Upper lobe of right lung (tissue), 1 donor: ENCODE results near the gene CUEDC1. TPM values are rescaled to one million over a fixed set of nuclear protein-coding genes. Genes with fewer than 3 reads are reported as not detected.
"Not testable (repeated sequence)": the region's sequence is repeated elsewhere in the genome, so short reads cannot be mapped to it uniquely, and the experiment has no call there.

ENCODE experiments used
- ATAC-seq: fragments of 200-7000 bp; cut with Tn5 transposase; one replicate; pipeline ENCODE4 v1.9.1; 2020; ENCODE audit warnings: mild to moderate bottlenecking, moderate library complexity
- DNase-seq: peaks from one replicate; pipeline ENCODE4 v3.0.0-alpha.2; 2020
- H3K27ac ChIP-seq: fragments of 200-600 bp; one replicate; pipeline ENCODE4 v1.8.0; 2022
- H3K27me3 ChIP-seq: fragments of 200-600 bp; one replicate; pipeline ENCODE4 v1.8.0; 2022; ENCODE audit warnings: mild to moderate bottlenecking
- H3K36me3 ChIP-seq: fragments of 200-600 bp; one replicate; pipeline ENCODE4 v1.8.0; 2022
- H3K4me1 ChIP-seq: fragments of 200-600 bp; one replicate; pipeline ENCODE4 v1.8.0; 2022
- H3K4me3 ChIP-seq: fragments of 200-600 bp; one replicate; pipeline ENCODE4 v1.8.0; 2022; ENCODE audit warnings: mild to moderate bottlenecking
- H3K9me3 ChIP-seq: fragments of 200-600 bp; one replicate; pipeline ENCODE4 v1.8.0; 2022
- CTCF ChIP-seq: fragments of 200-600 bp; IDR thresholded peaks from one replicate; pipeline ENCODE4 v1.8.0; 2022; ENCODE audit warnings: antibody characterized with exemption
- intact Hi-C: fragments of 100-400 bp; cut with DNase I; formaldehyde crosslinking; loops from one replicate; pipeline ENCODE4 v1.11.0; 2022
- total RNA-seq: library from RNA; stranded (reverse); fragmentation: NEBNext Ultra II Directional; extraction: Animal tissue kit (Norgen Biotek cat#: 25700); gene quantifications from one replicate; pipeline ENCODE4 v1.2.1, GENCODE V29; 2021
- donor health status: DM: no; HTN: yes; CAD: no; lungs with severe emphysema.

Gene CUEDC1
- total RNA-seq, 1 donor from 2014 or later, result 41.9 TPM

DNA sequence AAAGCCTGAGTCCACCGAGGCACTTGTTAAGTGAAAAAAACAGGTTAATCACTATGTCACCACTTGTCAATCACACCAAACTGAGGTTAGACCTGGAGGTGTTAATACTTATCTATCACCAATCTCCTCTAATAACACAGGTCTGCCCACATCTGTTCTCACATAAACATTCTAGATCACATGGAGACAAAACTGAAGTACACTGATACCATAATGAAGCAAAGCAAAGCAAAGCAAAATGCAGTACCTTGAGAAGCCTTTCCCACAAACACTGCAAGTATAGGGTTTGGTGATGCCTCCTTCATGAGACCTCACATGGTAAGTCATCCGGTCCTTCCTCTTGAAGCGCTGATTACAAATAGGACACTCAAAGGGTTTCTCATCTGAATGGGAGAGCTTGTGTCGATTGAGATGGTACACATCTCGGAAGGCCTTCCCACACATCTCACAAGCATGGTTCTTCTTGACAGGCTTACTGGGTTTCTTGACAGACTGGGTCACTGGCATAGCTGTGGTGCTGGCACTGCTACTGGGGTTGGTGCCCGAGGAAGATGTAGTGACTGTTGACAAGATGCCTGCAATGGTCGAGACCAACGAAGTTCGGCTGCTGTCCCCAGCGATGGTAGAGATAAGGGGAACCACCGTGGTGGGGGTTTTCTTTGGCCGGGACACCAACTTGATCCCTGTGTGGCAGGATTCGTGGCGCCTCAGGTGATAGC lies 27.4 kb upstream of the CUEDC1 start:
- intact Hi-C loops, result no loop called here
- no peak for ATAC-seq
- H3K4me3 ChIP-seq, result no peak overlapping the region
- no peak for TF ChIP-seq CTCF
- DNase-seq, result no peak
- H3K9me3 ChIP-seq, result no peaks in the 10 kb centered on the region
- H3K4me1 ChIP-seq, result peaks cover 56% of the 10 kb centered on the region
- no peak overlapping the region for H3K27ac ChIP-seq
- H3K27me3 ChIP-seq, result no peaks in the 10 kb centered on the region
- H3K36me3 ChIP-seq, result peaks cover 51% of the 10 kb centered on the region

GRCh38 chr17:57980522-57980921 lies 25.3 kb upstream of the CUEDC1 start:
- no peaks in the 10 kb centered on the region for H3K9me3 ChIP-seq
- H3K27ac ChIP-seq, result no peak overlapping the region
- intact Hi-C loops, result no loop called here
- no peak for TF ChIP-seq CTCF
- H3K4me1 ChIP-seq, result peaks cover 47% of the 10 kb centered on the region
- H3K4me3 ChIP-seq, result no peak overlapping the region
- H3K27me3 ChIP-seq, result no peaks in the 10 kb centered on the region
- DNase-seq, result no peak
- peaks cover 71% of the 10 kb centered on the region for H3K36me3 ChIP-seq
- no peak for ATAC-seq

DNA sequence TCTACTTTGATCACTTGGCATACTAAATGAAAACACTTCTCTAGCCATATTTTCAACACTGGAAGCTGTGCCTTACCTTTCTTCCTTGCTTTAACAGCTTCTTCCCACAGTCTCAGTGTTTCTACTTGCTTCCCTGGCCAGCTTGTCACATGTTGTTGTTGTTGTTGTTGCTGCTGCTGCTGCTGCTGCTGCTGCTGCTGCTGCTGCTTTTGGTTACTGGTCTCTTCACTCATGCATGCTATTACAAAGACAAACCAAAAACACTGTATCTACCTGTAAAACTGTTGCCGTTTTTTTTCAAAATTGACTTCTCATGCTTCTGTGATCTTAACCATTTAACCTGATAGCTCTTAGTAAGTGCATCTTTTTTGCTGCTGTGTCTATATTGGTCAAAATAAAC lies 23.9 kb upstream of the CUEDC1 start:
- Histone ChIP-seq H3K27ac (no peak overlapping the region), H3K9me3 (no peaks in the 10 kb centered on the region), H3K4me1 (peaks cover 44% of the 10 kb centered on the region), H3K27me3 (no peaks in the 10 kb centered on the region), H3K4me3 (no peak overlapping the region), H3K36me3 (peaks cover 85% of the 10 kb centered on the region)
- no peak for DNase-seq
- TF ChIP-seq CTCF, result no peak
- intact Hi-C loops, result no loop called here
- ATAC-seq, result no peak

DNA sequence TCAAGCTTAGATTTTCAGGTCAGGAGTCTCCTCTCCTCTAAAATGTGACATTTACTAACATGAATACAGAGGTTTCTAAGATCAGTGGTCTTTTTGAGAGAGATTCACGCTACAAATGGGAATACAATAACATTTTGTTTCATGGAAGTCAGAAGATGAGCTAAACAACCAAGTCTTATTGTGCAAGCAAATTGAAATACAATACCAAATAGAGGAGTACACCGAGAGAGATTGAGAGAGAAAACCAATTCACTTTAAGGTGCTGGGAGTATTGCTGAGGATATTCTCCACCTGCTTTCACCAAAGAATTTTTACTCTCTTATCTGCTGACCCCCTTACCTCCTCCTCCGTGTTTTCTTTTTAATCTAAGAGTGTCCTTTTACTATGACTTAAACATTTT lies 21.4 kb upstream of the CUEDC1 start:
- no peaks in the 10 kb centered on the region for H3K9me3 ChIP-seq
- intact Hi-C loops, result no loop called here
- ATAC-seq (no peak), DNase-seq (no peak)
- no peak overlapping the region for H3K27ac ChIP-seq
- H3K36me3 ChIP-seq, result peaks cover 99% of the 10 kb centered on the region
- H3K27me3 ChIP-seq, result no peaks in the 10 kb centered on the region
- no peak for TF ChIP-seq CTCF
- H3K4me3 ChIP-seq, result no peak overlapping the region
- H3K4me1 ChIP-seq, result peaks cover 19% of the 10 kb centered on the region

GRCh38 chr17:57975044-57975443 lies 19.8 kb upstream of the CUEDC1 start:
- Histone ChIP-seq H3K4me3 (no peak overlapping the region), H3K4me1 (peaks cover 14% of the 10 kb centered on the region), H3K27ac (no peak overlapping the region), H3K27me3 (no peaks in the 10 kb centered on the region), H3K36me3 (peaks cover 84% of the 10 kb centered on the region), H3K9me3 (no peaks in the 10 kb centered on the region)
- DNase-seq, result no peak
- ATAC-seq, result peak; percentile 80
- intact Hi-C loops, result no loop called here
- TF ChIP-seq CTCF, result no peak

DNA sequence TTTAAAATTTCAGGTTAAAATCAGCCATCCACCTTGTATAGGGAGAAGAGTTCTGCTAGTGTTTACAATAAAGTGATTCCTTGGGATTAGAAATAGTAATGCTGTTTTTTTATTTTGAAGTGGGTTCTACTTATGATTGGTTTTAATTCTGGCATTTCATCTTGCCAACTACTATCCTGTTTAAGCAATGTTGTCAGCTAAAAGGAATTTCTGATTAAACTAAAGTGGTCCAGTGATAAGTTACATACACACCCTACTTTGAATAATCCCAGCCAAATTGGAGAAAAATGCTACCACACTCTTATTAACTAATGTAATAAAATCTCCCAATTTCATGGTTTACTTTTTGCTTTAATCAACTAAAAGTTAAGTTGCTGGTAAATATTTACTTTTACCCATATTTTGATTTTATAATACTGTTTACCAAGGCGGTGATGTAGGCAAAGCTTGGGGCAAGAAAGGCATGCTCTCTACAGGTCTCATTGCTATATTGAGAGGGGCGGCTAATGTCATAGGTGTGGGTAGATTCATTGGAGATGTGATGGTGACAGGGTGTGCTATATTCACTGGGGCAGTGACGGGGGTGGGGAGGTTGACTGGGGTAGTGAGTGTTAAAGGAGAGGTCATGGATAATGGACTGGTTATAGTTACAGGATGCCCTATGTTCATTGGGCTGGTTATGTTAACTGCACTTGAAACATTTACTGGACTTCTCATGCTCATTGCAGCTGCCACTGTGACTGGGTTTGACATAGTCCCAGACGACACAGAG lies 19.0 kb upstream of the CUEDC1 start:
- H3K27me3 ChIP-seq, H3K9me3 ChIP-seq, DNase-seq, H3K27ac ChIP-seq, H3K4me3 ChIP-seq, intact Hi-C loops: not testable (repeated sequence)
- Histone ChIP-seq H3K4me1 (peaks cover 14% of the 10 kb centered on the region), H3K36me3 (peaks cover 76% of the 10 kb centered on the region)
- peak; percentile 15 for ATAC-seq
